IPS-NIHi7 (cell line): ENCODE results near the gene RAB11FIP4.

ENCODE experiments used
- DNase-seq: peaks from one replicate; pipeline ENCODE4 v3.0.0; 2012; ENCODE audit warnings: mixed read lengths; ENCODE audit errors: extremely low spot score

RAB11FIP4 gene

DNA sequence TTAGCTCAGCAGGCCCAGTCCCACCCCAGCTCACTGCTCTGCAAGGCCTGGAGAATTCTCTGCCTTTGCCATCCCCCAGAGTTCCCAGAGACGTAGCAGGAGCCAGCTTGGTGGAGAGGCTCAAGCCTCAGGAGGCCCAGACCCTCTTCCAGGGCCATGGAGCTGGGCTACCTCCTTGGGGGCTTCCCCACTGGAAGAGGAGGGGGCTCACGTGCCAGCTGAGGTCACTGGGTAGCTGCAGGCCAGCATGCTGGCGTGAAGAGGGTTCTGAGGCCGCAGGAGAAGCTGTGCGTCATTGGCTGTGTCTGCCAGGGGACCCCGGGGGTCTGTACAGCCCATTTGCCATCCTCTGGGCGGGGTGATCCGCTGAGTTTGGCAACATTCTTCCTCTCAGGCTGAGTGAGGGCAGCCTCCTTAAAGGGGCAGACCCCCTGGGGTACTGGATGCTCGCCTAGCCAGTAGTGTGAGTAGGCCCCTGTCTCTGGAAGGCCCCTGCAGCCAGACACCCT lies 131.6 kb downstream of the RAB11FIP4 start:
- no peak for DNase-seq

- no peak for DNase-seq
Observed at GRCh38 chr17:31523862-31524730, 132.6 kb downstream of the RAB11FIP4 start.

- DNase-seq = peak; percentile 91
Observed at GRCh38 chr17:31524926-31525800, 133.7 kb downstream of the RAB11FIP4 start.

- peak; percentile 53 for DNase-seq
Observed at GRCh38 chr17:31525801-31526549, 134.5 kb downstream of the RAB11FIP4 start.

DNA sequence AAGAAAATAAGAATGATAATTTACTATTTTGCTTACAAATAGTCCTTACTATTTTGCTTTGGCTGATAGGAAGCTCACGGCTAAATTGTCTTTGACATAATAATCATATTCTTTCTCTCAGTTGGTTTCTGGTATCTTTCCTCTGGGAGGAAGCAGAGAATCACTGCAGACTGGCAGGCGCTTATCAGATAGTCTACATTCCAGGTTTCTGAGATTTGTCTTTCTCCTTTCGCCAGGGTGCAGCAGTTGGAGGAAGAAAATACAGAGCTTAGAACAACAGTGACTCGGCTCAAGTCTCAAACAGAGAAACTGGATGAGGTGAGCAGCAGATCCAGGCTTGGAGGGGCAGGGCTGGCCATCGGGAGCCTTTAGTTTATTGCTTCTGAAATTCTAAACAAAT lies 136.1 kb downstream of the RAB11FIP4 start:
- DNase-seq = no peak

- no peak for DNase-seq
Observed at GRCh38 chr17:31528291-31528874, 136.9 kb downstream of the RAB11FIP4 start.

GRCh38 chr17:31529841-31530251 lies 138.4 kb downstream of the RAB11FIP4 start:
- DNase-seq = no peak

GRCh38 chr17:31530391-31530985 lies 139.0 kb downstream of the RAB11FIP4 start:
- DNase-seq = no peak

- DNase-seq = no peak
Observed at GRCh38 chr17:31531336-31531980, 140.0 kb downstream of the RAB11FIP4 start.

DNA sequence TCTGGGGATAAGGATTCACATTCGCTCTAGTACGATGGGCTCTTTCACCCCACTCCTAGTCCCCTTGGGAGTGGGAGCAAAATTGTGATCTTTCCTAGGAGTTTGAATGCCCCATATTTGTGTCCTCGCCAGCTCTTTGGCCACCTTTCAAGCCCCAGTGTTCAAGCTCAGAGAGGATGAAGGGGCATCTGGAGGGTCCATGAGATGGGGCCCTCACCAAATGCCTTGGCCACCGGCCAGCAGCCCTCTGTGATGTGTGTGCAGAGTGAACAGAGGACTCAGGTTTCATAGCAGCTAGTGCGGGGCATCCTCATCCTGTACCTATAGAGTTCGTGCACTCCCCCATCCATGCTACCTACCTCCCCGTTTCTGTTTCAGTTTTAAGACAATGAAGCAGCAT lies 140.6 kb downstream of the RAB11FIP4 start:
- DNase-seq = no peak

DNA sequence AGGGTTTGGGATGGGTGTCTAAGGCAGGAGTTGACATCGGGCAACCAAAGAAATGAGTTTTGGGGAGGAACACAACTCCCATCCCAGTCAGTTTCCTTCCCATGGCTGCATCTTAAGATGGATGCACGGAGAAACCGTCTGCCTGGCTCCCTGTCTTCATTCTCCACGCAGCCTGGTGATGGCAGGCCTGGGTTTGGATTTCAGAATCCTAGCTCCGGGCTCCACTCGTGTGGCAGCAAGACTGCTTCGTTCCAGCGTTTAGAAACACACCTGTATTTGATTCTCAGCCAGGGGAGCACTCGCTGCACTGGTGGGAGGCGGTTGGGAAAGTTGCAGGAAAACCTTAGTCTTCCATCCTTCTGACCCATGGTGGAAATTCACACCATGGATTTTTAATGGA lies 141.1 kb downstream of the RAB11FIP4 start:
- no peak for DNase-seq

DNA sequence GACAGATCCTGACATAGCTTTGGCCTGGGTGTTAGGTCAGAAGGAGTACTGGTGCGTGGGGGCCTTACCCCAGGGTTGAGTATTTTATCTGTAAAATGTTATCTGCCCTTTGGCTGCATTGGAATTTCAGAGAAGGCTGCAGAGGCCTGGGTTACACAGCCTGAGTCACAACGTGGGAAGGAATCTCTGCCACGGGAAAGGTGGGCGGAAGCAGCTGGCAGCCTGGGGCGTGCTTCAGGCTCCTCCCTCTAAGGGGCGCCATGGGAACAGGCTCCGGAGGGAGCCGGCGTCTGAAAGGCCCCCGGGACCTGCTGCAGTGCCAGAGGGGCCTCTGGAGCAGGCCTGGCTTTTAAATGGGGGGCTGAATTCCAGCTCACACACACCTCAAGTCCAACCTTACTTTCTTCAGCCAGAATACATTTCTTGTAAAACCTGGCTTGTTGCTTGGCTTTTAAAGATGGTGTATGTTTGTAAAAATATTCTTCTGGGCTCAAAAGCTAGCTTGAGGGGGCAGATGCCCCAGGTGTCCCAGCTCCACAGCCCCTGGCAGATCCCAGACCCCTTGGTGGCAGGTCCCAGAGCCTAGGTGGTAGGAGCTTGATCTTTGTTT lies 142.2 kb downstream of the RAB11FIP4 start:
- DNase-seq = peak; percentile 88

DNA sequence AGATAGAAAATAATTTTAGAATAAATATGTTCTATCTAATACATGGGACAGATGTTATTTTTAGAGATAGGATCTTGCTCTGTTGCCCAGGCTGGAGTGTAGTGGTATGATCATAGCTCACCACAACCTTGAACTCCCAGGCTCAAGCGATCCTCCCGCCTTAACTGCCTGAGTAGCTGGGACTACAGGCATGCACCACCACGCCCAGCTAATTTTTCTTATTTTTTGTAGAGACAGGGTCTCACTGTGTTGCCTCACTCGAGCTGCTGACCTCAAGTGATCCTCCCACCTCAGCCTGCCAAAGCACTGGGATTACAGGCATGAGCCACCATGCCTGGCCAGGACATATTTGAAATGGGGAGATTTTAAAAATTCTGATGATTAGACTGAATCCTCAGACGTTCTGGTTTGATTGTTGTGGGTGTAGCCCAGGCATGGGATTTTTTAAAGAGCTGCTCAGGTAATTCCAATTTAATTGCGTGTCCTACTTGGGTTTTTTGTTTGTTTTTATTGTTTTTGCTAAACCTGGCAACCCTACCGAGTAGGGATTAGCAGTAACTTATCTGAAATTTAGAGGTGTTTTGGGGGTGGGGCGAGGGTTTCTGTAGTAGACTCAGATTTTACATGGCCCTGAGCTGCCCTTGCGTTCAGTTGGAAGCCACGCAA lies 142.9 kb downstream of the RAB11FIP4 start:
- no peak for DNase-seq

DNA sequence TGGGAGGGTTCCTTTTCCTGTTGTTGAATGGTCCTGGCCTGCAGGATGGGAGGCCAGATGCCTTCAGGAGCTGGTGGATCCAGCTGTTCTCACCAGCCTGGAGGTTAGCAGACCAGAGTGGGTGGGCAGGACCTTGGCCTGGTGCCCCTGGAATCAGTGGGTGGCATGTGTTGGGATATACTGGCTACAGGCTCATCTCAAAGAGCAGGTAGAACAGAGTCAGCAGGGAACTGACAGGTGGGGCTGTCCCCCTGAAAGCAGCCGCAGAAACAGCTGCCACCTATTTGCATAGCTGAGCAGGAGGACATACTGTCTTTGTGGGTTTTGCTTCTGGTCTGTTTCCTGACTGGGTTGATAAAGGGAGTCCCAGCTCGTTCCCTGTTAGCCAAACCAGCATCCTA lies 144.1 kb downstream of the RAB11FIP4 start:
- no peak for DNase-seq

GRCh38 chr17:31536451-31536850 lies 145.0 kb downstream of the RAB11FIP4 start:
- DNase-seq = no peak

DNA sequence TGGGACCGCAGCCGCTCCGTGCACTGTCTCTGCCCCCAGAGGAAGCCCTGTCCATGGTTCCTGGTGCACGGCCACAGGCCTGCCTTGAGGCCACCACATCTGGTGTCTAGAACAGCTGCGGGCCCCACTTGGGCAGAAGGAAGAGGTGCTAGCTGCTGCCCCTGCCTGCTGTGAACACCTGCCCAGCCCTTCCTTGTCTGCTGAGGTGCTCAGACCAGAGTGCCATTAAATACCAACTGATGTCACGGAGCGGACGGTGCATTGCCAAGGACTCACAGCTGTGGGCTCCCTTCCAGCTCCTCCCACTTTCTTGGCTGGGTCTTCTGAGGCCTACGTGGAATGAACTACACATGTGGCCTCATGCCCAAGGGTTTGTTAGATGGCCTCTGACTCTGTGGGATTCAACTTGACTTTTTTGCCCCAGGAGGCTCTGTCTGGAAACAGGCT lies 146.1 kb downstream of the RAB11FIP4 start:
- no peak for DNase-seq

- no peak for DNase-seq
Observed at GRCh38 chr17:31538080-31538762, 146.7 kb downstream of the RAB11FIP4 start.

DNA sequence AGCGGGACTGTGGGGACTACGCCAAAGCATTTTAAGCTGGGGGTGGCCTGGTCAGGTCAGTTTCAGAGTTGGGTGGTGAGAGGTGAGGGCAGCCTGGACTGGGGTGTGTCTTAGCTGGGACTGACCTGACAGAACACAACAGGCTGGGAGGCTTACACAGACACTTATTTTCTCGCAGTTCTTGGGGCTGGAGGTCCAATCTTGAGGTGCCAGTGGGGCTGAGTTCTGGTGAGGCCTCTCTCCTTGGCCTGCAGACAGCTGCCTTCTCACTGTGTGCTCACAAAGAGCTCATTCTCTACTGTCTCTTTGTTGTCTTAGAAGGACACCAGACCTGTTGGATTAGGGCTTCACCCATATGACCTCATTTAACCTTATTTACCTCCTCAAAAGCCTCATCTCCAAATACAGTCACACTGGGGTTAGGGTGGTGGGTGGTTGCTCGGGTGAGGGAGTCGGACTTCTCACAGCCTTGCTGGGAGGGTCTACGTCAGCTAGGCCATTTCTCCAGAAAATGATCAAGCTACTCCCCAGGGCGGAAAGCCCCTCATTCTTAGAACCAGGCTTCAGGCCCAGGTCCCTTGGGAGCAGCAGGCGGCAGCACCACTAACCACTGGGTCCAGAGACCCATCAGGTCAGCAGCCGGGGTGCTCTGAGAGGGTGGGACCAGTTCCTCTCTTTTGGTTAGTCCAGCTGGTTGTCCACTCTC lies 149.3 kb downstream of the RAB11FIP4 start:
- DNase-seq = no peak
